ENCODE measurements around the gene GJC2. TPM values are rescaled to one million over a fixed set of nuclear protein-coding genes. Genes with fewer than 3 reads are reported as not detected.

Gene GJC2
- total RNA-seq, 1 donor = 0.84 TPM

DNA sequence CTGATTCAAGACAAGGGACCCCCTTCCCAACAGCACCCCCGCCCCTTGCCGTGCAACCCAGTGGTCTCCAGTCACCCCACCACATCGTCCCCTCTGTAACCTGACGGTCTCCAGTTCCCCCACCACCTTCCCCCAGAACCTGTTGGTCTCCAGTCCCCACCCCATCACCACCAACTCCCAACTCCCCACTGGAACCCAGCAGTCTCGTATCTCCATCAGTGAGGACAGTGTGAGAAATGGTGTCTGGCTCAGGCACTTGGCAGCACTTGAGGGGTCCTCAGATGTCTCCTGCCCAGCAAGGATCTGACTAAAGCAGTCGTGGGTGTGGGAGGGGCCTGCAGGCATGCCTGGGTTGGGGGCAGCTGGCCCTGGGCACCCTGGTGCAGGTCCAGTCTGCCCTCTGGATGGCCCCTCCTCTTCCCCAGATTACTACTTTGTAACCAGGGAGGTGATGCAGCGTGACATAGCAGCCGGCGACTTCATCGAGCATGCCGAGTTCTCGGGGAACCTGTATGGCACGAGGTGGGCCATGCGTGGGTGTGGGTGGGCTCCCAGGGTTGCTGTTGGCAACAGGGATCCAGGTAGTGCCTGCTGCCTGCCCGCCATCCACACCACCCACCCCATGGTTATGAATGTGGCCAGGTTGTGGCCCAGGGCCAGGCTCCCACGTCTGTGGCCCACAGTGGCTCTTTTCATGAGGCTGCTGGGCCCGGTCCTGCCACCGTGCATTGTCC, 3.1 kb upstream of the GJC2 start:
- peaks cover 29% of the 10 kb centered on the region for H3K4me1 ChIP-seq (ENCODE audit: insufficient read depth, low read length)
- H3K4me3 ChIP-seq (ENCODE audit: low read length) = no peak overlapping the region
- no peaks in the 10 kb centered on the region for H3K9me3 ChIP-seq (ENCODE audit: low read depth, low read length)
- H3K27me3 ChIP-seq (ENCODE audit: insufficient read depth, low read length) = no peaks in the 10 kb centered on the region

DNA sequence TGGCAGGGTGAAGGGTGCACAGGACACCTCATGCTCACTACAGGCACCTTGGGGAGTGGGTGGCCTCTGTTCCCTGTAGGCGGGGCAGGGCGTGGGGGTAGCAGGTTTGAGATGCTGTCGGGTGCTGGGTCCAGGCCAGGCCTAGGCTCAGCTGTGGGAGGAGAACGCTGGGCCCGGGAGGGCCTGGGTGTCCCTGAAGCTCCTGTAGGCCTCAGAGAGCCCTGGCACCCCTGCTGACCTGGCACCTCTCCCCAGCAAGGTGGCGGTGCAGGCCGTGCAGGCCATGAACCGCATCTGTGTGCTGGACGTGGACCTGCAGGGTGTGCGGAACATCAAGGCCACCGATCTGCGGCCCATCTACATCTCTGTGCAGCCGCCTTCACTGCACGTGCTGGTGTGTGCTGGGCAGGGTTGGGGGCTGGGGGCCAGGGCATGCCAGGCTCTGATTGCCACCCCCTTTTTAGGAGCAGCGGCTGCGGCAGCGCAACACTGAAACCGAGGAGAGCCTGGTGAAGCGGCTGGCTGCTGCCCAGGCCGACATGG, 2.5 kb upstream of the GJC2 start:
- peaks cover 22% of the 10 kb centered on the region for H3K4me1 ChIP-seq (ENCODE audit: insufficient read depth, low read length)

DNA sequence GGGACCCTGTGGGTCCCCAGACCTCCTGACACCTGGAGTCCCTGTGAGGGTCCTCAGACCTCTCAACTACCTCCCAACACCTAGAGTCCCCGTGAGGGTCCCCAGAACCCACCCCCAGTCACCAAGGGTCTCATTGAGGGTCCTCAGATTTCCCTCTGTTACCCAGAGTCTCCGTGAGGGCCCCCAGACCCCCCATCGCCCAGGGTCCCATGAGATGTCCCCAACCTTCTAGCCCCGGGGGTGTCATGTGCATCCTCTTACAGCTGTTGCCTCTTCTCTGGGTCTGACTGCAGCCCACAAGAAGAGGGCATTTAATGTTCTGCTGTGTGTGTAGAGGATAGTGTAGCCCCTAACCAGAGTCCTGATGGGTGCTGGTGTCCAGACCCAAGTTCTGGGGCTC, 2.0 kb upstream of the GJC2 start:
- H3K4me3 ChIP-seq (ENCODE audit: low read length) = no peak overlapping the region
- H3K4me1 ChIP-seq (ENCODE audit: insufficient read depth, low read length) = peaks cover 17% of the 10 kb centered on the region
- H3K27me3 ChIP-seq (ENCODE audit: insufficient read depth, low read length) = no peaks in the 10 kb centered on the region
- no peaks in the 10 kb centered on the region for H3K9me3 ChIP-seq (ENCODE audit: low read depth, low read length)

More for the DNA sequence above, 2.5 kb upstream of the GJC2 start:
- Histone ChIP-seq H3K4me3 (ENCODE audit: low read length) (no peak overlapping the region), H3K9me3 (ENCODE audit: low read depth, low read length) (no peaks in the 10 kb centered on the region), H3K27me3 (ENCODE audit: insufficient read depth, low read length) (no peaks in the 10 kb centered on the region)

DNA sequence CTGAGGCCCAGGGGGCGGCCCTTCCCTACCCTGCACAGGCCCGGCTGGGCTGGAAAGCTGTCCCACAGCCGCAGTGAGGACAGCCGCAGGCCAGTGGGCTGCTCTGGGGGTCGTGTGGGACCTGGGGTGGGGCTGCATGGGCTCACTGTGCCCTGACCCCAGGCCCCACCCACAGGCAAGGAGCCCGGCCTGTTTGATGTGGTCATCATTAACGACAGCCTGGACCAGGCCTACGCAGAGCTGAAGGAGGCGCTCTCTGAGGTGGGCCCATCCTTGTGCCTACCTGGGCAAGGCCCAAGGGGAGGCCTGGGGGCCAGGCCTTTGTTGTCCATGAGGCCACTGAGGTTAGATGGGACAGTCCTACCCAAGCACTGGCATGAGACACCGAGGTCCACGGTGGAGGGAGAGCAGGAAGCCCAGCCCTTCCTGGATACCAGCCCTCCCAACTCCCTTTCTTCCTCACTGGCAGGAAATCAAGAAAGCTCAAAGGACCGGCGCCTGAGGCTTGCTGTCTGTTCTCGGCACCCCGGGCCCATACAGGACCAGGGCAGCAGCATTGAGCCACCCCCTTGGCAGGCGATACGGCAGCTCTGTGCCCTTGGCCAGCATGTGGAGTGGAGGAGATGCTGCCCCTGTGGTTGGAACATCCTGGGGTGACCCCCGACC, 1.4 kb upstream of the GJC2 start:
- no peaks in the 10 kb centered on the region for H3K27me3 ChIP-seq (ENCODE audit: insufficient read depth, low read length)
- H3K4me1 ChIP-seq (ENCODE audit: insufficient read depth, low read length) = peaks cover 12% of the 10 kb centered on the region
- H3K9me3 ChIP-seq (ENCODE audit: low read depth, low read length) = no peaks in the 10 kb centered on the region
- H3K4me3 ChIP-seq (ENCODE audit: low read length) = no peak overlapping the region

- Histone ChIP-seq H3K4me1 (ENCODE audit: insufficient read depth, low read length) (peaks cover 7% of the 10 kb centered on the region), H3K9me3 (ENCODE audit: low read depth, low read length) (no peaks in the 10 kb centered on the region), H3K4me3 (ENCODE audit: low read length) (no peak overlapping the region), H3K27me3 (ENCODE audit: insufficient read depth, low read length) (no peaks in the 10 kb centered on the region)
Measured at GRCh38 chr1:228148935-228149405, 760 bp upstream of the GJC2 start.

DNA sequence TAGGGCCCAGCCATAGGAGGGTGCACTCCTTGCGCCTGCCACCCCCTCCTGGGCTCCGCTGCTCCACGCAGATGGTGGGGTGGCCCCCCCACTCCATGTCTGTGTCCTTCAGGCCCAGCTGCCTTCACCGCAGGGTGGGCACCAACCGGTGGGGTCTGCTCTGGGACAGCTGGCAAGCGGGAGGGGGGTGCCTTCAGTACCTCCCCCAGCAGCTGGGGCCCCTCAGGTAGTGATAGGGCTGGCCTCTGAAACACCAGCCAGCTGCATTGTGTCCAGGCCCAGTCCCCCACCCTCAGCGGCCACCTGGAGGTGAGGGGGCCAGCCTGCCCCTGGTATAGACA, 360 bp downstream of the GJC2 start:
- H3K27me3 ChIP-seq (ENCODE audit: insufficient read depth, low read length) = no peaks in the 10 kb centered on the region
- no peaks in the 10 kb centered on the region for H3K9me3 ChIP-seq (ENCODE audit: low read depth, low read length)
- H3K4me1 ChIP-seq (ENCODE audit: insufficient read depth, low read length) = no peaks in the 10 kb centered on the region
- H3K4me3 ChIP-seq (ENCODE audit: low read length) = no peak overlapping the region

DNA sequence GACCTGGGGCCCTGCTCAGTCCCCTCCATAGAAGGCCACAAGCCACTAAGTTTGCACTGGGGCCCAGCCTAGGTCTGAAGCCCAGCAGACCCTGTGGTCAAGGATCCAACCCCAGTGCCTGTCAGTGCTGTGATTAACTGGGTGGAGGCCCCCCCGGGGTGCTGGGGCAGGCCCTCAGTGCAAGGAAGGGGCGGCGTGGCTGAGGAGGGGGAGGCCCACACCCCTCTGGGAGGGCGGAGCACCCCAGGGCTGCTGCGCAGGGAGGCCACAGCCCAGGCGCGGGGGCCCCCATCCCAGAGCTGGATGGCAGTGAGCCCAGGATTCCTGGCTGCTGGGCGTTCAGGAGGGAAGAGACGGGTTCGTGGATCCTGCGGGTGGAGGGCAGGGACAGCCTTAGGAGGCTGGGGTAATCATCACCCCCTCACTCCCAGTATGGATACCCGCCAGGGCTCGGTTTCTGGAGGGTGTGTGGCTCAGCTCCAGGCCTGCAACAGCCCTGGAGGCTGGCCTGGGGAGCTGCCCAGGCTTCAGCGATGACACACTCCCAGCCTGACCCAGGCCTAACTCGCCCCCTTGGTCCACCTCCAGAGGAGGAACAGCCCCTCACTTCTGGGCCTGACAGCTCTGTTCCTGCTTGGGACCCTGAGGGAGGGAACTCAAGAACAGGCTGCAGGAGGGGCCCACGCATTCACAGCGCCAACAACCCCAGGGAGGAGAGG, 890 bp downstream of the GJC2 start:
- no peaks in the 10 kb centered on the region for H3K9me3 ChIP-seq (ENCODE audit: low read depth, low read length)
- no peaks in the 10 kb centered on the region for H3K4me1 ChIP-seq (ENCODE audit: insufficient read depth, low read length)
- H3K27me3 ChIP-seq (ENCODE audit: insufficient read depth, low read length) = no peaks in the 10 kb centered on the region
- H3K4me3 ChIP-seq (ENCODE audit: low read length) = no peak overlapping the region

- Histone ChIP-seq H3K27me3 (ENCODE audit: insufficient read depth, low read length) (no peaks in the 10 kb centered on the region), H3K4me3 (ENCODE audit: low read length) (no peak overlapping the region), H3K4me1 (ENCODE audit: insufficient read depth, low read length) (no peaks in the 10 kb centered on the region), H3K9me3 (ENCODE audit: low read depth, low read length) (no peaks in the 10 kb centered on the region)
Measured at GRCh38 chr1:228151180-228151925, 1.6 kb downstream of the GJC2 start.

- Histone ChIP-seq H3K9me3 (ENCODE audit: low read depth, low read length) (no peaks in the 10 kb centered on the region), H3K4me3 (ENCODE audit: low read length) (no peak overlapping the region), H3K27me3 (ENCODE audit: insufficient read depth, low read length) (no peaks in the 10 kb centered on the region), H3K4me1 (ENCODE audit: insufficient read depth, low read length) (no peaks in the 10 kb centered on the region)
Measured at GRCh38 chr1:228152097-228152917, 2.6 kb downstream of the GJC2 start.

DNA sequence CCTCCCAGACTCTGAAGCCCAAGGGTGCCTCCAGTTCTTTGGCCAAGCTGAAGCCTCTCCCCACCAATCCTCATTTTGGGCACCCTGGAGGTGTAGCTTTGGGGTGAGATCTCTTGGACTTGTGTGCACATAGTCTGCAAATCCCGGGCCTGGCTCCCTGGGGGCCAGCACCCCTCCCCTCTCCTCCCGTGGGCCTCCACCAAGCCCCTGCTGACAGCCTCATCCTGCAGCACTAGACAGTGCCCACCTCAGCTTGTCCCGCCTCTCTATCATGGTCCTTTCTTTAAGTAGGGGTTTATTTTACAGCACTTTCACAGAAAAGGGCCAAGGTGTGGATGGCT, 3.2 kb downstream of the GJC2 start:
- no peaks in the 10 kb centered on the region for H3K27me3 ChIP-seq (ENCODE audit: insufficient read depth, low read length)
- no peak overlapping the region for H3K4me3 ChIP-seq (ENCODE audit: low read length)
- no peaks in the 10 kb centered on the region for H3K9me3 ChIP-seq (ENCODE audit: low read depth, low read length)
- H3K4me1 ChIP-seq (ENCODE audit: insufficient read depth, low read length) = no peaks in the 10 kb centered on the region

DNA sequence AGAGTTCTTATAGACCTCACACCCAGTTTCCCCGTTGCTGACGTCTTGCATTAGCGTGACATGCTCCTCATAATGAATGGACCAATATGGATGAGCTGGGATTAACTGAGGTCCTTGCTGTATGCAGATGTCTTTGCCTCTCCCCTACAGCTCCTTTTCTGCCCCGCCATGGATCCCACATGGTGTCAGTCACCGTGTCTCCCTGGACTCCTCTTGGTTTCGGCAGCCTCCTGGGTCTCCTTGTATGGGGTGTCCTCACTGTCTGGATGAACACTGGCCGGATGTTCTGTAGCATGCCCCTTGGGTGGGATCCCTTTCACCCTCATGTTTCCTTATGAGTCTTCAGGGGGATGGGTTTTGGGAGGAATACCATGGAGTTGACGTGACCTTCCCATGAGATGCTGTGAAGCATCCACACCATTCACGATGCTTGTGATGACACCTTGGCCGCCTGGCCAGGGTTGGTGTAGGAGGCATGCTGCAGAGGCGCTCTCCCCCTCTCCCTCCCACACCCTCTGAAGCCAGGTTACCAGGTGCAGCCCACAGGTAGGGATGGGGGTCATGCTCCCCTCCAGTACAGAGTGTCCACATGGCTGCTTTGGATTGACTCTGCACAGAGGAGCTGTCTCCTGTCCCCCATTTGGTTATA, 4.4 kb downstream of the GJC2 start:
- H3K4me1 ChIP-seq (ENCODE audit: insufficient read depth, low read length) = no peaks in the 10 kb centered on the region
- no peaks in the 10 kb centered on the region for H3K27me3 ChIP-seq (ENCODE audit: insufficient read depth, low read length)
- H3K4me3 ChIP-seq (ENCODE audit: low read length) = no peak overlapping the region
- H3K9me3 ChIP-seq (ENCODE audit: low read depth, low read length) = no peaks in the 10 kb centered on the region

GRCh38 chr1:228154670-228155571, 5.2 kb downstream of the GJC2 start:
- Histone ChIP-seq H3K27me3 (ENCODE audit: insufficient read depth, low read length) (no peaks in the 10 kb centered on the region), H3K4me1 (ENCODE audit: insufficient read depth, low read length) (no peaks in the 10 kb centered on the region), H3K9me3 (ENCODE audit: low read depth, low read length) (no peaks in the 10 kb centered on the region), H3K4me3 (ENCODE audit: low read length) (no peak overlapping the region)

Measured in mononuclear cell (primary cell).